Measurements from ENCODE around the gene MCUR1.

DNA sequence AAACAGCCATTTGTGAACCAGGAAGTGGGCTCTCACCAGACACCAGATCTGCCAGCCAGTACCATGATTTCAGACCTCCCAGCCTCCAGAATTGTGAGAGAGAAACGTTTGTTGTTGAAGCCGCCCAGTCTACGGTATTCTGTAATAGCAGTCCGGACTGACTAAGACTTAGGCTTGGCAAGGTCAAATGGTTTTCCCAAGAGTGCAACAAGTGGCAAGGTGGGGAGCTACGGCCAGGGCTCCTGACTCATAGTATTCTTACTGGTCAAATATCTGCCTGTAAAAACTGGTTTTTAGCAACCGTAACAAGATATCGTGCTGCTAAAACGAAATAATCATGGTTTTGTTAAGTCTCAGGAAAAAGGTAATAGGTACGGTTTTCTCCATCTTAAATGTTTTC is 37.8 kb downstream of the MCUR1 start:
- TF ChIP-seq CTCF (IDR thresholded peaks at IDR 0.05; ENCODE audit: insufficient read depth, low read length) (no peak), GABPA (IDR thresholded peaks at IDR 0.05; ENCODE audit: low read depth) (no peak), POLR2AphosphoS5 (IDR thresholded peaks at IDR 0.05; ENCODE audit: low read depth) (no peak), SPI1 (IDR thresholded peaks at IDR 0.05; ENCODE audit: borderline replicate concordance, low read depth) (no peak)
- TF ChIP-seq, protein P1, sequence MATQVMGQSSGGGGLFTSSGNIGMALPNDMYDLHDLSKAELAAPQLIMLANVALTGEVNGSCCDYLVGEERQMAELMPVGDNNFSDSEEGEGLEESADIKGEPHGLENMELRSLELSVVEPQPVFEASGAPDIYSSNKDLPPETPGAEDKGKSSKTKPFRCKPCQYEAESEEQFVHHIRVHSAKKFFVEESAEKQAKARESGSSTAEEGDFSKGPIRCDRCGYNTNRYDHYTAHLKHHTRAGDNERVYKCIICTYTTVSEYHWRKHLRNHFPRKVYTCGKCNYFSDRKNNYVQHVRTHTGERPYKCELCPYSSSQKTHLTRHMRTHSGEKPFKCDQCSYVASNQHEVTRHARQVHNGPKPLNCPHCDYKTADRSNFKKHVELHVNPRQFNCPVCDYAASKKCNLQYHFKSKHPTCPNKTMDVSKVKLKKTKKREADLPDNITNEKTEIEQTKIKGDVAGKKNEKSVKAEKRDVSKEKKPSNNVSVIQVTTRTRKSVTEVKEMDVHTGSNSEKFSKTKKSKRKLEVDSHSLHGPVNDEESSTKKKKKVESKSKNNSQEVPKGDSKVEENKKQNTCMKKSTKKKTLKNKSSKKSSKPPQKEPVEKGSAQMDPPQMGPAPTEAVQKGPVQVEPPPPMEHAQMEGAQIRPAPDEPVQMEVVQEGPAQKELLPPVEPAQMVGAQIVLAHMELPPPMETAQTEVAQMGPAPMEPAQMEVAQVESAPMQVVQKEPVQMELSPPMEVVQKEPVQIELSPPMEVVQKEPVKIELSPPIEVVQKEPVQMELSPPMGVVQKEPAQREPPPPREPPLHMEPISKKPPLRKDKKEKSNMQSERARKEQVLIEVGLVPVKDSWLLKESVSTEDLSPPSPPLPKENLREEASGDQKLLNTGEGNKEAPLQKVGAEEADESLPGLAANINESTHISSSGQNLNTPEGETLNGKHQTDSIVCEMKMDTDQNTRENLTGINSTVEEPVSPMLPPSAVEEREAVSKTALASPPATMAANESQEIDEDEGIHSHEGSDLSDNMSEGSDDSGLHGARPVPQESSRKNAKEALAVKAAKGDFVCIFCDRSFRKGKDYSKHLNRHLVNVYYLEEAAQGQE (IDR thresholded peaks at IDR 0.05; ENCODE audit: insufficient replicate concordance, low read depth), result no peak

All from HL-60 (cell line).